ENCODE data around the gene XPO4. TPM values are rescaled to one million over a fixed set of nuclear protein-coding genes. Genes with fewer than 3 reads are reported as not detected.

The XPO4 gene
- total and polyA plus RNA-seq, 2 of the 8 experiments (the other 6 are each of a cell fraction or from before 2014, with no cell fraction given), result 11.9 to 33.3 TPM

DNA sequence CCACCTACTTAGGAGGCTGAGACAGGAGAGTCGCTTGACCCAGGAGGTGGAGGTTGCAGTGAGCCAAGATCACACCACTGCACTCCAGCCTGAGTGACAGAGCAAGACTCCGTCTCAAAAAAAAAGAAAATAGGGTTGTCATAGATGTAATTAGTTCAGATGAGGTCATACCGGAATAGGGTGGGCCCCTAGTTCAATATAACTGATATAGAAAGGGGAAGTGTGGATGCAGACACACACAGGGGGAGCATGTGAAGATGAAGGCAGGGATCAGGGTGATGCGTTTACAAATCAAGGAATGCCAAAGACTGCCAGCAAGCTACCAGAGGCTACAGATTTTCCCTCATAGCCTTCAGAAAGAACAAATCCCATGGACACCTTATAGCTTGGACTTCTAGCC is 104.5 kb downstream of the XPO4 start:
- CTCF ChIA-PET (ENCODE audit: partially characterized antibody), result no interaction called here
- peaks cover 2 to 46% (median 24%) of the 10 kb centered on the region in 4 experiments; a peak in 6 of 8 replicates for H3K36me3 ChIP-seq (ENCODE audit: control insufficient read depth in 2 of 4, insufficient read depth in 4 of 4, low read length in 3 of 4)
- no peak overlapping the region for H2AK5ac ChIP-seq (ENCODE audit: low read depth, low read length)
- H3K4me3 ChIP-seq (ENCODE audit: extremely low read depth in 1 of 4, insufficient read depth in 2 of 4, low read depth in 3 of 4, low read length in 4 of 4), result no peak overlapping the region
- no peaks in the 10 kb centered on the region for H4K20me1 ChIP-seq (replicated peaks in 1 of 2; ENCODE audit: control insufficient read depth in 1 of 2, insufficient read depth in 2 of 2, low read length in 2 of 2)
- H3K56ac ChIP-seq (replicated peaks; ENCODE audit: insufficient read length, low read depth, low read length), result no peak overlapping the region
- H2BK20ac ChIP-seq (ENCODE audit: low read length), result no peak overlapping the region
- DNase-seq (ENCODE audit: low read depth in 1 of 2, low spot score in 2 of 2), result no peak
- POLR2A ChIA-PET (ENCODE audit: partially characterized antibody), result interaction anchor here (1.3 kb wide), 1 partner anchor 13 kb away, joined by 3 read pairs; no protein-coding TSS in a partner anchor
- no peaks in the 10 kb centered on the region for H3K9me3 ChIP-seq (ENCODE audit: insufficient read depth in 2 of 2, low read depth in 1 of 2, low read length in 1 of 2)
- no peak overlapping the region for H3K23ac ChIP-seq (ENCODE audit: insufficient read length)
- no peaks in the 10 kb centered on the region for H3K27me3 ChIP-seq (replicated peaks in 1 of 4; ENCODE audit: control insufficient read depth in 3 of 4, extremely low read depth in 1 of 4, insufficient read depth in 3 of 4, low read length in 3 of 4)
- H3K18ac ChIP-seq (ENCODE audit: extremely low read depth, low read length), result no peak overlapping the region
- no peaks in the 10 kb centered on the region for H3K23me2 ChIP-seq (ENCODE audit: low read depth, low read length)
- FAIRE-seq, result no peak
- no peak overlapping the region for H4K91ac ChIP-seq (replicated peaks; ENCODE audit: insufficient read length, low read length)
- H4K5ac ChIP-seq (ENCODE audit: insufficient read length, low read depth, low read length), result no peak overlapping the region
- H2BK5ac ChIP-seq (ENCODE audit: low read depth, low read length), result no peak overlapping the region
- H3K4me1 ChIP-seq (replicated peaks in 1 of 4; ENCODE audit: control insufficient read depth in 3 of 4, insufficient read depth in 4 of 4, low read length in 3 of 4), result no peaks in the 10 kb centered on the region
- no peak overlapping the region for H2BK12ac ChIP-seq (ENCODE audit: low read depth, low read length)
- no peak overlapping the region for H3K4ac ChIP-seq (replicated peaks; ENCODE audit: insufficient read length, low read depth, low read length)
- H3K79me1 ChIP-seq (ENCODE audit: low read depth, low read length), result no peaks in the 10 kb centered on the region
- no peak overlapping the region for H3K14ac ChIP-seq (ENCODE audit: insufficient read length)
- H4K8ac ChIP-seq (ENCODE audit: extremely low read depth, insufficient read depth, low read length), result no peak overlapping the region
- H2BK15ac ChIP-seq (ENCODE audit: low read length), result no peak overlapping the region
- no peak overlapping the region for H3K4me2 ChIP-seq (ENCODE audit: insufficient read depth in 1 of 2, low read depth in 2 of 2, low read length in 2 of 2)
- 89% methylated on average over 4 of the region's 4 CpGs; no CpG with 5 or more reads in 1 of the 2 experiments for WGBS, 2 experiments (ENCODE audit: extremely low coverage in 1 of 2, insufficient coverage in 1 of 2, insufficient read length in 1 of 2, insufficient replicate concordance in 2 of 2, low coverage in 1 of 2, low lambda C conversion rate in 2 of 2, missing lambda C conversion rate in 1 of 2)
- H3K9ac ChIP-seq (replicated peaks in 1 of 4; ENCODE audit: extremely low read depth in 1 of 4, low read depth in 3 of 4, low read length in 3 of 4), result no peak overlapping the region
- no peaks in the 10 kb centered on the region for H3K79me2 ChIP-seq (ENCODE audit: control insufficient read depth in 1 of 2, insufficient read depth in 2 of 2, low read length in 2 of 2)
- H2AFZ ChIP-seq (ENCODE audit: low read length), result no peak overlapping the region
- H3K27ac ChIP-seq (ENCODE audit: low read depth, low read length), result no peak overlapping the region
- no peak overlapping the region for H2BK120ac ChIP-seq (replicated peaks; ENCODE audit: low read depth, low read length)
- TF ChIP-seq SAP30 (IDR thresholded peaks at IDR 0.05; ENCODE audit: insufficient read depth, insufficient replicate concordance, low read length) (no peak), EZH2 (IDR thresholded peaks at IDR 0.05; ENCODE audit: low read depth, low read length, severe bottlenecking) (no peak), SIN3A (conservative IDR thresholded peaks at IDR 0.05 in 1 of 2, IDR thresholded peaks at IDR 0.05 in 1 of 2; ENCODE audit: low read depth in 1 of 2, low read length in 2 of 2) (no peak), GABPA (IDR thresholded peaks at IDR 0.05; ENCODE audit: borderline replicate concordance, insufficient read depth, low read length) (no peak), FOSL1 (IDR thresholded peaks at IDR 0.05; ENCODE audit: insufficient read depth, low read depth, low read length) (no peak), RBBP5 (IDR thresholded peaks at IDR 0.05; ENCODE audit: borderline replicate concordance, low read depth, low read length) (no peak), RNF2 (IDR thresholded peaks at IDR 0.05; ENCODE audit: borderline replicate concordance, low read depth, low read length, missing control alignments, poor library complexity, severe bottlenecking) (no peak), CTBP2 (IDR thresholded peaks at IDR 0.05; ENCODE audit: borderline replicate concordance, insufficient read depth, insufficient read length, low read length) (no peak), RXRA (IDR thresholded peaks at IDR 0.05; ENCODE audit: insufficient read depth, low read depth, low read length) (no peak), GTF2F1 (IDR thresholded peaks at IDR 0.05; ENCODE audit: borderline replicate concordance, low read depth, low read length) (no peak)
- TF ChIP-seq, protein P1, sequence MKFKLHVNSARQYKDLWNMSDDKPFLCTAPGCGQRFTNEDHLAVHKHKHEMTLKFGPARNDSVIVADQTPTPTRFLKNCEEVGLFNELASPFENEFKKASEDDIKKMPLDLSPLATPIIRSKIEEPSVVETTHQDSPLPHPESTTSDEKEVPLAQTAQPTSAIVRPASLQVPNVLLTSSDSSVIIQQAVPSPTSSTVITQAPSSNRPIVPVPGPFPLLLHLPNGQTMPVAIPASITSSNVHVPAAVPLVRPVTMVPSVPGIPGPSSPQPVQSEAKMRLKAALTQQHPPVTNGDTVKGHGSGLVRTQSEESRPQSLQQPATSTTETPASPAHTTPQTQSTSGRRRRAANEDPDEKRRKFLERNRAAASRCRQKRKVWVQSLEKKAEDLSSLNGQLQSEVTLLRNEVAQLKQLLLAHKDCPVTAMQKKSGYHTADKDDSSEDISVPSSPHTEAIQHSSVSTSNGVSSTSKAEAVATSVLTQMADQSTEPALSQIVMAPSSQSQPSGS (IDR thresholded peaks at IDR 0.05; ENCODE audit: low read length), result no peak
